Caco-2 (cell line): Measurements from ENCODE around the gene EDRF1. TPM values are rescaled to one million over a fixed set of nuclear protein-coding genes. Genes with fewer than 3 reads are reported as not detected.

Experiments used
- BruUV-seq: library from RNA; stranded (reverse); fragments of 400-500 nt; replicated peaks from 2 replicates; lab custom pipeline; 2021; lab: Mats Ljungman, UMichigan
- CTCF ChIA-PET: fragments of 300-600 bp; sonication (Branson Sonifier 250); formaldehyde crosslinking; loops from one replicate; lab custom pipeline; 2022; ENCODE audit warnings: antibody characterized with exemption; lab: Charles Lee
- POLR2A ChIA-PET: fragments of 300-600 bp; sonication (Branson Sonifier 250); formaldehyde crosslinking; loops from one replicate; lab custom pipeline; 2022; ENCODE audit warnings: antibody characterized with exemption; lab: Charles Lee
- DNase-seq, 2 experiments: peaks; one replicate each; pipeline versions ENCODE4 v3.0.0 to v3.0.0-alpha.2; 2020 to 2022
- H3K27me3 ChIP-seq: replicated peaks from 2 replicates; pipeline ENCODE4 v1.6.0; 2011; ENCODE audit warnings: low read length; ENCODE audit not compliant: control insufficient read depth, insufficient read depth
- H3K36me3 ChIP-seq: 2 replicates; pipeline ENCODE4 v1.5.1; 2011; ENCODE audit warnings: low read length; ENCODE audit not compliant: control insufficient read depth, insufficient read depth
- H3K4me1 ChIP-seq: fragments of 250-450 bp; sonication (Bioruptor Pico); 2 replicates; pipeline ENCODE4 v1.5.1; 2020; ENCODE audit warnings: mild to moderate bottlenecking
- H3K4me3 ChIP-seq: 2 replicates; pipeline ENCODE4 v1.5.1; 2011; ENCODE audit warnings: low read depth, mild to moderate bottlenecking, control low read depth, low read length
- H3K9me3 ChIP-seq: fragments of 250-450 bp; sonication (Bioruptor Pico); 2 replicates; pipeline ENCODE4 v1.5.1; 2020; ENCODE audit warnings: mild to moderate bottlenecking, moderate library complexity
- H3K27ac Mint-ChIP-seq: one replicate; pipeline ENCODE4 v1.8.0; 2022; ENCODE audit warnings: mixed read lengths; ENCODE audit not compliant: unreplicated experiment
- H3K27me3 Mint-ChIP-seq: one replicate; pipeline ENCODE4 v1.8.0; 2022; ENCODE audit warnings: mixed read lengths; ENCODE audit not compliant: insufficient read depth, unreplicated experiment
- H3K36me3 Mint-ChIP-seq: one replicate; pipeline ENCODE4 v1.8.0; 2022; ENCODE audit warnings: mild to moderate bottlenecking, mixed read lengths; ENCODE audit not compliant: insufficient read depth, unreplicated experiment
- H3K4me1 Mint-ChIP-seq: one replicate; pipeline ENCODE4 v1.8.0; 2022; ENCODE audit warnings: low read depth, mixed read lengths; ENCODE audit not compliant: unreplicated experiment
- H3K4me3 Mint-ChIP-seq: one replicate; pipeline ENCODE4 v1.8.0; 2022; ENCODE audit warnings: mild to moderate bottlenecking, moderate library complexity, mixed read lengths; ENCODE audit not compliant: unreplicated experiment
- H3K9me3 Mint-ChIP-seq: one replicate; pipeline ENCODE4 v1.8.0; 2022; ENCODE audit warnings: mixed read lengths; ENCODE audit not compliant: unreplicated experiment
- CTCF ChIP-seq, 2 experiments: fragments of 200-600 bp in 1 of 2; IDR thresholded peaks; 1 replicate in 1 of 2; 2 replicates in 1 of 2; pipeline versions ENCODE4 v1.5.1 to v1.8.0; 2011 to 2022; ENCODE audit warnings: antibody characterized with exemption in 1 of 2, control low read depth in 1 of 2, inconsistent platforms in 1 of 2, low read depth in 1 of 2, low read length in 1 of 2, mild to moderate bottlenecking in 1 of 2, moderate library complexity in 1 of 2; ENCODE audit not compliant: insufficient read depth in 1 of 2, severe bottlenecking in 1 of 2, unreplicated experiment in 1 of 2
- intact Hi-C: fragments of 100-400 bp; cut with micrococcal nuclease; formaldehyde crosslinking; loops from one replicate; pipeline ENCODE4 v1.10.0; 2022; ENCODE audit not compliant: unreplicated experiment
- total RNA-seq: library from RNA; stranded (reverse); gene quantifications from 2 replicates; pipeline ENCODE4 v1.2.3, GENCODE V29; 2022

The EDRF1 gene
- total RNA-seq, 1 experiment from 2014 or later, result 40.9 TPM

- no TSS peak for BruUV-seq
- H3K36me3 Mint-ChIP-seq, result peaks cover 6% of the 10 kb centered on the region
- POLR2A ChIA-PET, result no interaction called here
- no peaks in the 10 kb centered on the region for H3K27me3 Mint-ChIP-seq
- no peaks in the 10 kb centered on the region for H3K9me3 ChIP-seq
- H3K27ac Mint-ChIP-seq, result no peak overlapping the region
- TF ChIP-seq CTCF (IDR thresholded peaks at IDR 0.05; ENCODE audit: insufficient read depth in 1 of 2, low read depth in 1 of 2, low read length in 1 of 2, severe bottlenecking in 1 of 2, unreplicated experiment in 1 of 2), result no peak
- no peak for DNase-seq
- H3K4me1 Mint-ChIP-seq, result peaks cover 7% of the 10 kb centered on the region
- no peaks in the 10 kb centered on the region for H3K9me3 Mint-ChIP-seq
- no peaks in the 10 kb centered on the region for H3K4me1 ChIP-seq
- H3K36me3 ChIP-seq, result no peaks in the 10 kb centered on the region; the same call in 1 of the 2 replicates
- H3K4me3 Mint-ChIP-seq, result no peak overlapping the region
- no peak overlapping the region for H3K4me3 ChIP-seq
- intact Hi-C loops, result no loop called here
- CTCF ChIA-PET, result interaction anchor here (0.5 kb wide), 1 partner anchor 11 kb away, joined by 4 read pairs; no protein-coding TSS in a partner anchor
- H3K27me3 ChIP-seq, result no peaks in the 10 kb centered on the region
Observed at GRCh38 chr10:125795637-125796190, 76.2 kb downstream of the EDRF1 start.

- H3K4me3 ChIP-seq, result no peak overlapping the region
- ChIA-PET POLR2A (no interaction called here), CTCF (interaction anchor here (0.6 kb wide), 1 partner anchor 680 kb away, joined by 4 read pairs; no protein-coding TSS in a partner anchor)
- H3K9me3 ChIP-seq, result no peaks in the 10 kb centered on the region
- TF ChIP-seq CTCF (IDR thresholded peaks at IDR 0.05; ENCODE audit: insufficient read depth in 1 of 2, low read depth in 1 of 2, low read length in 1 of 2, severe bottlenecking in 1 of 2, unreplicated experiment in 1 of 2), result no peak
- intact Hi-C loops, result no loop called here
- BruUV-seq, result no TSS peak
- H3K36me3 Mint-ChIP-seq, result peaks cover 9% of the 10 kb centered on the region
- no peaks in the 10 kb centered on the region for H3K27me3 Mint-ChIP-seq
- peaks cover 4% of the 10 kb centered on the region for H3K4me1 Mint-ChIP-seq
- no peaks in the 10 kb centered on the region; the same call in 1 of the 2 replicates for H3K36me3 ChIP-seq
- H3K4me1 ChIP-seq, result no peaks in the 10 kb centered on the region
- no peak overlapping the region for H3K4me3 Mint-ChIP-seq
- H3K27me3 ChIP-seq, result no peaks in the 10 kb centered on the region
- no peak overlapping the region for H3K27ac Mint-ChIP-seq
- no peak for DNase-seq
- no peaks in the 10 kb centered on the region for H3K9me3 Mint-ChIP-seq
Observed at GRCh38 chr10:125797424-125797823, 77.9 kb downstream of the EDRF1 start.

- Mint-ChIP-seq H3K27me3 (no peaks in the 10 kb centered on the region), H3K9me3 (no peaks in the 10 kb centered on the region), H3K4me1 (no peaks in the 10 kb centered on the region), H3K27ac (no peak overlapping the region), H3K36me3 (peaks cover 9% of the 10 kb centered on the region), H3K4me3 (no peak overlapping the region)
- no peak for TF ChIP-seq CTCF (IDR thresholded peaks at IDR 0.05; ENCODE audit: insufficient read depth in 1 of 2, low read depth in 1 of 2, low read length in 1 of 2, severe bottlenecking in 1 of 2, unreplicated experiment in 1 of 2)
- Histone ChIP-seq H3K36me3 (no peaks in the 10 kb centered on the region; the same call in 1 of the 2 replicates), H3K9me3 (no peaks in the 10 kb centered on the region), H3K27me3 (no peaks in the 10 kb centered on the region), H3K4me3 (no peak overlapping the region), H3K4me1 (no peaks in the 10 kb centered on the region)
- BruUV-seq, result no TSS peak
- no peak for DNase-seq
- ChIA-PET CTCF (no interaction called here), POLR2A (no interaction called here)
- intact Hi-C loops, result no loop called here
Observed at GRCh38 chr10:125797994-125798662, 78.6 kb downstream of the EDRF1 start.
